Endodermal cell (in vitro differentiated cells): Measurements from ENCODE around the gene DCANP1. TPM values are rescaled to one million over a fixed set of nuclear protein-coding genes. Genes with fewer than 3 reads are reported as not detected.
A peak's percentile ranks its signal among the peaks of the same experiment; 100 is the strongest.

Source experiments
- DNase-seq: peaks from one replicate; pipeline ENCODE4 v3.0.0-alpha.2; 2017
- H3K27ac ChIP-seq: 2 replicates; pipeline ENCODE4 v1.5.1; 2013; ENCODE audit warnings: mild to moderate bottlenecking, low read depth, low read length, moderate library complexity
- H3K27me3 ChIP-seq: 2 replicates; pipeline ENCODE4 v1.6.1; 2013; ENCODE audit warnings: mild to moderate bottlenecking, low read length, moderate library complexity; ENCODE audit not compliant: insufficient read depth, control insufficient read depth, poor library complexity, severe bottlenecking
- H3K36me3 ChIP-seq: 2 replicates; pipeline ENCODE4 v1.7.0; 2013; ENCODE audit warnings: mild to moderate bottlenecking, low read length, moderate library complexity; ENCODE audit not compliant: control insufficient read depth, insufficient read depth
- H3K4me1 ChIP-seq: one replicate; pipeline ENCODE4 v1.7.0; 2013; ENCODE audit warnings: low read length; ENCODE audit not compliant: control insufficient read depth, insufficient read depth
- H3K4me3 ChIP-seq: 2 replicates; pipeline ENCODE4 v1.5.1; 2013; ENCODE audit warnings: mild to moderate bottlenecking, low read length, moderate library complexity
- H3K9ac ChIP-seq: 2 replicates; pipeline ENCODE4 v1.6.1; 2013; ENCODE audit warnings: mild to moderate bottlenecking, low read length, moderate library complexity; ENCODE audit not compliant: poor library complexity, severe bottlenecking; ENCODE audit errors: extremely low read depth
- H3K9me3 ChIP-seq: 2 replicates; pipeline ENCODE4 v1.6.1; 2013; ENCODE audit warnings: mild to moderate bottlenecking, low read length, moderate library complexity; ENCODE audit not compliant: control insufficient read depth
- H3K27ac Mint-ChIP-seq: 2 replicates; pipeline ENCODE4 v1.8.0; 2020; ENCODE audit warnings: mixed read lengths
- H3K27me3 Mint-ChIP-seq: 2 replicates; pipeline ENCODE4 v1.8.0; 2021; ENCODE audit warnings: mild to moderate bottlenecking, mixed read lengths; ENCODE audit not compliant: insufficient read depth
- H3K36me3 Mint-ChIP-seq: 2 replicates; pipeline ENCODE4 v1.8.0; 2020; ENCODE audit warnings: low read depth, mixed read lengths
- H3K4me1 Mint-ChIP-seq: 2 replicates; pipeline ENCODE4 v1.8.0; 2020; ENCODE audit warnings: mixed read lengths
- H3K4me3 Mint-ChIP-seq: 2 replicates; pipeline ENCODE4 v1.8.0; 2020; ENCODE audit warnings: mild to moderate bottlenecking, moderate library complexity, mixed read lengths
- H3K9me3 Mint-ChIP-seq: 2 replicates; pipeline ENCODE4 v1.8.0; 2020; ENCODE audit warnings: mild to moderate bottlenecking, mixed read lengths
- CTCF ChIP-seq: fragments of 200-600 bp; sonication (generic); conservative IDR thresholded peaks from 2 replicates; pipeline ENCODE4 v1.5.0; 2021; ENCODE audit warnings: antibody characterized with exemption, mild to moderate bottlenecking
- WGBS, 2 experiments: methylation state at CpG; one replicate each; pipeline versions ENCODE4 v1.1.5 to v1.1.7; 2013; ENCODE audit warnings: missing lambda C conversion rate in 2 of 2, mixed read lengths in 1 of 2; ENCODE audit not compliant: insufficient coverage in 1 of 2, insufficient read length in 1 of 2; 5-methylcytosine and 5-hydroxymethylcytosine counted together
- total RNA-seq, 2 donors: library from RNA; stranded (reverse); fragmentation: NEBNext Ultra II Directional in 1 of 2; extraction: Animal tissue kit (Norgen Biotek cat#: 25700) in 1 of 2; gene quantifications; 2 replicates in 1 of 2; 3 replicates in 1 of 2; pipeline ENCODE4 v1.2.1, GENCODE V29; 2021

Gene DCANP1
- total RNA-seq, 2 donors from 2014 or later, result not detected

GRCh38 chr5:135435467-135436330 is 11.4 kb downstream of the DCANP1 start:
- Mint-ChIP-seq H3K4me3 (no peak overlapping the region), H3K4me1 (peaks cover 5% of the 10 kb centered on the region), H3K27me3 (peaks cover 9% of the 10 kb centered on the region), H3K27ac (no peak overlapping the region), H3K36me3 (no peaks in the 10 kb centered on the region), H3K9me3 (no peaks in the 10 kb centered on the region)
- Histone ChIP-seq H3K27me3 (no peaks in the 10 kb centered on the region), H3K9me3 (no peaks in the 10 kb centered on the region), H3K27ac (no peak overlapping the region), H3K4me3 (no peak overlapping the region), H3K9ac (no peak overlapping the region), H3K4me1 (peaks cover 4% of the 10 kb centered on the region), H3K36me3 (no peaks in the 10 kb centered on the region)
- WGBS, 2 experiments, result 93 to 96% methylated on average over 7 to 9 of the region's 9 CpGs
- peak; percentile 28 for DNase-seq
- TF ChIP-seq CTCF, result no peak

- WGBS, 2 experiments, result 91 to 92% methylated on average over 21 to 24 of the region's 24 CpGs
- H3K4me3 Mint-ChIP-seq, result no peak overlapping the region
- peaks cover 12% of the 10 kb centered on the region for H3K27me3 Mint-ChIP-seq
- no peak overlapping the region for H3K27ac Mint-ChIP-seq
- H3K9me3 Mint-ChIP-seq, result no peaks in the 10 kb centered on the region
- no peaks in the 10 kb centered on the region for H3K9me3 ChIP-seq
- DNase-seq, result peak; percentile 37
- H3K36me3 Mint-ChIP-seq, result no peaks in the 10 kb centered on the region
- H3K4me1 ChIP-seq, result peaks cover 4% of the 10 kb centered on the region
- H3K36me3 ChIP-seq, result no peaks in the 10 kb centered on the region
- H3K27ac ChIP-seq, result no peak overlapping the region
- H3K4me3 ChIP-seq, result no peak overlapping the region
- no peaks in the 10 kb centered on the region for H3K27me3 ChIP-seq
- no peak for TF ChIP-seq CTCF
- H3K4me1 Mint-ChIP-seq, result peaks cover 5% of the 10 kb centered on the region
- H3K9ac ChIP-seq, result no peak overlapping the region
Measured at GRCh38 chr5:135434591-135435466, 12.3 kb downstream of the DCANP1 start.

- 82 to 84% methylated on average over 11 to 12 of the region's 12 CpGs for WGBS, 2 experiments
- Histone ChIP-seq H3K4me3 (no peak overlapping the region), H3K4me1 (peaks cover 4% of the 10 kb centered on the region), H3K27ac (no peak overlapping the region), H3K27me3 (no peaks in the 10 kb centered on the region), H3K9ac (no peak overlapping the region), H3K9me3 (peaks cover 6% of the 10 kb centered on the region), H3K36me3 (no peaks in the 10 kb centered on the region)
- no peak overlapping the region for H3K27ac Mint-ChIP-seq
- H3K4me3 Mint-ChIP-seq, result no peak overlapping the region
- peaks cover 6% of the 10 kb centered on the region for H3K9me3 Mint-ChIP-seq
- H3K4me1 Mint-ChIP-seq, result peaks cover 5% of the 10 kb centered on the region
- H3K36me3 Mint-ChIP-seq, result no peaks in the 10 kb centered on the region
- TF ChIP-seq CTCF, result no peak
- H3K27me3 Mint-ChIP-seq, result peaks cover 15% of the 10 kb centered on the region
- peak; percentile 57 for DNase-seq
Measured at GRCh38 chr5:135433681-135434426, 13.3 kb downstream of the DCANP1 start.
